Smooth muscle cell of bladder (primary cell): Measurements from ENCODE around the gene ATRX. TPM values are rescaled to one million over a fixed set of nuclear protein-coding genes. Genes with fewer than 3 reads are reported as not detected.

Source experiments
- total RNA-seq: library from RNA; depleted of rRNA; stranded (reverse); fragments of >200 nt; gene quantifications from 2 replicates; pipeline ENCODE4 v1.2.3, GENCODE V29; 2014

Gene ATRX
- total RNA-seq, result 58.0 and 67.1 TPM in 2 replicates

GRCh38 chrX:77785486-77786364, at the start of gene ATRX:
Gene ATRX (minus strand): TSS chrX:77786216. CDS start chrX:77786001, 215 bp downstream.

Other genes starting within 250 kb of the ATRX start
- 187 and 291 TPM in 2 replicates for gene MAGT1, start 109.2 kb upstream of the ATRX start, total RNA-seq
- gene COX7B, start 113.3 kb upstream of the ATRX start, total RNA-seq, result 369 and 478 TPM in 2 replicates
- 11.1 and 11.7 TPM in 2 replicates for gene ATP7A, start 124.5 kb upstream of the ATRX start, total RNA-seq
- gene PGAM4, start 183.4 kb upstream of the ATRX start, total RNA-seq, result not detected in 2 replicates